Activated CD4-positive, alpha-beta T cell treated with anti-CD3 and anti-CD28 coated beads, Interleukin-2, amount 50 U/mL, for 24 hours (primary cell): Measurements from ENCODE around the gene NFYA.

Source experiments
- DNase-seq, 2 donors: peaks; one replicate each; pipeline ENCODE4 v3.0.0-alpha.2; 2020; ENCODE audit warnings: low read depth in 1 of 2, low spot score in 1 of 2

The NFYA gene

DNA sequence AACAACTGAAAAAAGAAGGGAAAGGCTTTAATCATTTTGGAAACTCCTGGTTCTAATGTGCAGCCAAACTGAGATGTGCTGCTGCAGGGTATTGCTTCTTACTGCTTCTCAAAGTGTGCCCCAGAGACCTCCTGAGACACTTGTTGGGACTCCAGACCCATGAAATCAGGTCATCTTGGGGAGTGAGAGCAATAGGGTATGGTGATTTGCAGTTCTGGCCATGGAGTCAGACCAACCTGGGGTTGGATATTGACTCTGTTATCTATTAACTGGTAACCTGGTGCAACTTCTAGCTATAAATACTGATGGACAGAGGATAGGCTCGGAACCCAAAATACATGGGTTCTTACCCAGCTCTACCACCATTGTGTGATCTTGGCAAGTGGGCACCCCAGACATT is 26.7 kb upstream of the NFYA start:
- no peak for DNase-seq

- DNase-seq, result no peak
These were observed 25.5 kb upstream of the NFYA start for GRCh38 chr6:41047306-41047705.

DNA sequence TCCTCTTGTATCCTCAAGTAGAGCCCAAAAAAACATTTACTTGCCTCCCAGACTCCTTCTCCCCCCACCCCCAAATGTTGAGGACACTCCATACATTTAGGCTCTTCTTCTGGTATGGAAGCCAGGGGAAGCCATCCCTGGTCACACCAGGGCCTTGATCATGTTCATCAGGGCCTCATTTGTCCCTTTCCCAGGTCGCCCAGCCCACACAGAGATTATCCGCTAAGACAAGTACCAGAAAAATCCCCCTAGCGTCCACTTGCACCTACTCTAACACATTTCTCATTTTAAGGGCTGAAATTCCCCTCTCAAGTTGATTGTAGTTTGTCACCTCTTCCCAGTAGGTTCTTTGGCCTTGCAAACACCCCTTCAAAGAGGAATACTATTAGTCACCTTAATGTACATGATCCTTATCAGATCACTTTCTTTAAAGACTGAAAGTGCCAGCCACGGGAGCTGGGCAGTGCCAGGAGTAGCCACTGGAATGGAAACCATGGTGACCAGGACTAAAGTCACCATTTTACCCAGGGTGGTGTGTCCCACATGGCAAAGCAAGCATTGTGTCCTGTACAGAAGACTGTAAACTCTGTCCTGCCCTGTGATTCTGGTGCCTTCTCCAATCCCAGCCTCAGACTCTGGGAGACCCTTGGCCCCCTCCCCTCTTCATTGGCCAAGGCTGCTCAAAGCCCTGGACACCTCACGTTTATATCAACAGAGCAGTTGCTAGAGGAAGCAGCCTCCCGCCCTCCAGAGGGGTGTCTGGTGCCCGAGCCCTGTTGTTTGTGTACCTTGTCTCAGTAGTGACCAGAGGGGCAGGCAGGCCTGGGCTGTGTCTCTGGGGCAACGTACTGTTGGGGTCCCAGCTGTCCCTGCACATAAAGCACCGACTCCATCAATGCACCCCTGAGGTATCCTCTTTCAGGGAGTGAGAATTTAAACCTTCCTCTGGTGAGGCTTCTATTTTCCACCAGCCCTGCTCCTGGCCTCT is 24.7 kb upstream of the NFYA start:
- no peak for DNase-seq

DNA sequence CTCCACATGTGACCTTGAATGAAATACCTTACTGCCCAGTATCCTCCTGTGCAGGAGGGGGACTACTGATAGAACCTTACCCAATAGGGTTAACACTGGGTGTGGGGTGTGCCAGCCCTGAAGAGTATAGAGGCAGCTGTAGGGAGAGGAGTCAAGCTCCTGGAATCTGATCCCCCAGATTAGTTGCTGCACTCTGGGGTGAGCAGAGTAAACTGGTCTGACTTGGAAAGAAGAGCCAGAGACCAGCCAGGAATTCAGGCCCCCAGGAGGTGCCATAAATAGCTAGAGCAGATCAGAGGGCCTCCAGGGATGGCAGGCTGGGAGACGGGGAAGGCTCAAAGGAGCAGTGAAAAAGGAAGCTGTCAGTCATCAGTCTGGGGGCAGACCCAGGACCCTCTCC is 23.3 kb upstream of the NFYA start:
- DNase-seq, result no peak

- DNase-seq, result no peak
These were observed 22.8 kb upstream of the NFYA start for GRCh38 chr6:41049955-41050354.

DNA sequence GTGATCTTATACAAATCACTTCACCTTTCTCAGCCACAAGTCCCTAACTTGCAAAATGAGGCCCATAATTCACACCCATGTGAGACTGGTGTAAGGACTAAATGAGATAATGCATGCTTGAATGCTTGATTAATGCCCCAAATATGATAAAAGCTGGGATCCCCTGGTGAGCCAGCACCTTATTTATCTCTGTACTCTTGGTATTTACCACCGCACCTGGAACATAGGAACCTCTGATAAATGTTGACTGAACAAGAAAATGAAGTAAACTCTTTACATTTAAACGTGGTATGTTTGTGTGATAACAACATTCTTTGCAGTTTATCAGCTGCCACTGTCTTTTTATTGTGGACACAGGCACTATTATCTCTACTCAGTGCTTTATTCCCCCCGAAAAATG is 22.2 kb upstream of the NFYA start:
- no peak for DNase-seq

- no peak for DNase-seq
These were observed 20.9 kb upstream of the NFYA start for GRCh38 chr6:41051873-41052272.

GRCh38 chr6:41053041-41053440 is 19.7 kb upstream of the NFYA start, which contains the start of gene APOBEC2:
APOBEC2 (plus strand) TSS chr6:41053202; CDS start chr6:41053348, 146 bp downstream.
- DNase-seq, result no peak

- no peak for DNase-seq
These were observed 18.3 kb upstream of the NFYA start for GRCh38 chr6:41054511-41054910.

- DNase-seq, result no peak
These were observed 17.6 kb upstream of the NFYA start for GRCh38 chr6:41055149-41055548.

DNA sequence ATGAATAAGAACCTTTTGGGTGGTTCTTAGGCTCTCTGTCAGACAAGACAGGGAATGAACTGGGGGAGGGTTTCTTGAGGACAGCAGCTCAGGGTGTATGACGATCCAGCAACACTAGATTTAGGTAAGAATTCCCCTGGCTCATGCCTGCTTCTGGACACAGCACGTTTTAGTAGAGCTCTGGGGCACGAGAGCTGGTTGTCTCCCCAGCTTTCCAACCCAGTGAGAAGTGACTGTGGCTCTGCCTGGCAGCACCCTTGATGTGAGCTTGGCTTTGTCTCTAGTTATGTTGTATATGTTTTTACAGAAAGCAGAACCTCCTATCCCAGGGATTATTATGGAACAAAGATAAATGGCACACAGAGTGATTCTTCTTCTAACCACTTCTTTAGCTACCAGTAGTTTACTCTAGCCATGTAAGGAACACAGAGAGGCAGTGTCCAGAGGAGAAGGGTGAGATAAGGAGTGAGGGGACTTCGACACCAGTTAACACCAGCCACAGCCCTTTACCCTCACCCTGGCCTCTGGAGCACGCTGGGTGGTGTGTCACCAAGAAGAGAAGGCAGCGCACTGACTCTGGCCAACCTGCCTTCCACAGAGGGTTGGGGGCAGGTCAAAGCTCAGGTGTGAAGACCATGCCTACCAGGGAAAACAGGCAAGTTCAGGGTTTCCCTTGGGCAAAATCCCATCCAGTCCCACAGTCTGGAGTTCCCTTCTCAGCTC is 15.8 kb upstream of the NFYA start:
- no peak for DNase-seq

DNA sequence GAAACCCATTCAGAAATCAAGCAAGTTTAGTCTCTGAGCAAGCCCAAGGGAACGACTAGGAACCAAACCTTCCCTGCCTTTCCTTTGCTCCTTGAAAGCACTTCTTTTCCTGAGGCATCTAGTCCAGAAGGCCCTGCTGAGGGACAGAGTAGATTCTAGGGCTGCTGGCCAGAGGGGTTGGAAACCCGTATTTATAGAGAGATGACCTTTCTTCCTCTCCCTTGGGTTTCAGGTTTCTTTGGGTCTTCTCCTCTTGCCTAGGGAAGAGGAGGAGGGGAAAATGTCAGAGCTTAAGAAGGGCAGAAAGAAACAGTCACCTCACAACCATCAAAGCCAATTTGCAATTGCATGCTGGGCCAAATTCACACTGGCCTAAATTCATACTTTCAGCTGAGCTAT is 14.0 kb upstream of the NFYA start:
- DNase-seq, result no peak

- no peak for DNase-seq
These were observed 13.2 kb upstream of the NFYA start for GRCh38 chr6:41059556-41059955.

- no peak for DNase-seq
These were observed 11.5 kb upstream of the NFYA start for GRCh38 chr6:41061196-41061726.

GRCh38 chr6:41062056-41062455 is 10.7 kb upstream of the NFYA start:
- DNase-seq, result no peak

DNA sequence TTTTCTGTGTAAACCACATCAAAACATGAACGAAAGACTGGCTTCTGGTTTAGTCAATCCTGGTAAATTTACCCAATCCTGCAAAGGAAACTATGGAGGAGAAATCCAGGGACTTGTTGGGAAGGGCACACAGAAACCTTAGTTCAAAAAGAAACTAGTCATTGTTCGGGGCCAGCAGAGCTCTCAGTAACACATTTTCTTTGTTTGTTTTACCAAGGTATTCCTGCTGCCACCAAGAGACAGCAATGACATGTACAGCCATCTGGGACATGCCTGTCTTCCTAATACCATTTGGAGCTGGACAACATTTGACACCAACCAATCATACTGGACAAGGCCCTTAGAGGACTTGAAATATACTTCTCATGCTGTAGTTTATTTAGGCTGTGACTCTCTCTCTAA is 8.9 kb upstream of the NFYA start:
- DNase-seq, result no peak

DNA sequence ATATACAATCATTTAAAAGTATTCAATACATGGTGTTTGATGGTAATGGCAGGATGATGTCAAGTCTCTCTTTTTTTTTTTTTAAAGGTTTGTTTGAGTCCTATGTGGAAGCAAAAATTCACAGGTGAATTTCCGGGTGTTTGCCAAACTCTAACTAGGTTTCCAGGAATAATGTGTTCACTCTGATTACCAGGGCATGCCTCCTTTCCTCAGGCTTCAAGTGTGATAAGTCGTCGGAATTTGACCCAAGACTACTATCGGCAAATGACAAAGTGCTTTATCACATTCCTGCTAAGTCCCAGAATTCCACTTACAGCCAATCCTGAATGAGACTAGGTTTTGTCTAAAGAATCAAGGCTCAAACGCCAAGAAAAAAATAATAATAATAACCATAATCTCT is 7.9 kb upstream of the NFYA start:
- DNase-seq, result no peak

- no peak for DNase-seq
These were observed 7.2 kb upstream of the NFYA start for GRCh38 chr6:41065550-41066026.

DNA sequence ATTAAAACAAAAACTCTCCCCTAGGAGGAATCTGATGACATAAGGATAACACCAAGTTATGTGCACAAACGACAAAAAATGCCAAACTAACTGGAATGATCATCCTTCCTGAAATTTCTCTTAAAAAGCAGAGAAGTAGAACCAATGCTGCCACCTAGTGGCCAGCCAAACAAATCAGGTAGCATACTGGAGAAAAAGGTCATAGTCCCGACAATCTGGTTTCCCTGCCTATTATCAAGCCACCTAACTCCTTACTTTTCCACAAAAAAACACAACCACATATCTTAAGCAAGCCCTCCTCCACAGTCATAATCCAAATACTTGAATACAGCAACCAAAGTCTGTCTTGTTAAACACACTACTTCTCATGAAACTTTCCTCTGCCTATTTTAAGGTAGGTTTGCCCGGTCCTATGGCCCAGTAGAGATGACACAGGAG is 5.9 kb upstream of the NFYA start:
- peak; percentile 20 to 52 for DNase-seq

DNA sequence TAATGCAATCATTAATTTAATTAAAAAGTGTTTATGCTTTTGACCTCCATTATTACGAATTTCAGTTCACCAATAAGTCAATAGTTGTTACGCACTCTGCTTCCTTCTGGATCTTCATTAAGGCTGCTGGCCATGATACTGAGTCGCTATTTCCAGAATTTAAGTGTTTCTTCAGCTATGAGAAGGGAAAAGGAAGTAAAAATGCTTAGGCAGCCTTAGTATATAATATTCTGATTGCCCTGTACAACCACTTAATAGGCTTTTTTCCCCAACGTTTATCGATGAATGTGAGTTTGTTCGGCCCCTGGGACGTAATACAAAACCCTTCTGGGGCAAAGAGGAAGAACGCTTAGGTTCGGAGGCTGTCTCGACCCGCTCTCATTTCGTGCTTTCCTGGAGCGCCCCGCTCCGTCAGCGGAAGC is 1.3 kb upstream of the NFYA start:
- DNase-seq, result no peak

DNA sequence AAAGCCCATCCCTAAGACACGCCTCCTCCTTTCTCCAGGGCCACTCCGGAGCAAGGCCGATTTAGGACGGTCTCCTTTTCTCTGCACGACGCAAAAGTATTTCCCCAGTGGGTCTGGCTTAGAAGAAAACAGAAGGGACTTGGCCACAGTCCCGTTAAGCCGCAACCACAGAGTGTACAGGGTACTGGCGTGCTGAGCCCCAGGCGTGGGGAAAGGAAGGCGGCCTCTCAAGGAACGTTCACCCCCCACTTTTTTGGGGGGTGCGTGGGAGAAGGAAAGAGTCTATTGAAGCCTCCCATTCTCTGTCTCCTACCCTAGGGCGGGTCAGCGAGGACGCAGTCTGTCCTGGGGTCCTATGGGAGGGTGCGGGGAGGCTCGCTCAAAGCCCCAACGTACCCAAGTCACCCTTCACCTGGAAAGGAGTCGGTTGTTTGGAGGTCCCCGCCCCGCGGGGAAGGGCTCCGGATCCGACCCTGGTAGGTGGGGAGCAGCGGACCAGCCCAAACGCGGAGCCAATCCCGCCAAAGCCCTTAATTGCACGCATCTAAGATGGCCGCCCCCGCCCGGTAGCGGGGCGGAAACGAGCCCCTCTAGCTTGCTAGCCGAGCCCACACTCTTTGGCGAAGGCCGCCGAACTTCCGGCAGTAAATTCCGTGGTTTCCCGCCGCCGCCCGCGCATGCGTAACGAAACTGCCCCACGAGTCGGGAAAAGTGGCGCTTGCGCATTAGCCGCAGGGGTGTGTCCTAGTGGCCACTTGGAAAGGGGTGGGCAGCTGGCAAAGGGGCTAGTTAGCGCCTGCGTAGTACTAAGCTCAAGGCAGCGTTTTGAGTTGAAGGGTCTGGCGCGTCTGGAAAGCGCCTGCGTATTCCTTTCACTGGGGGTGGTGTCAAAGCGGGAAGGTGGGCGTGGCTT is 595 bp upstream of the NFYA start, which contains the start of gene OARD1:
Gene OARD1, minus strand, starts transcription at position 434 of the 913 bp plus-strand sequence. CDS start 722 bp downstream, outside the sequence.
- DNase-seq, result peak; percentile 99 to 100
